HepG2 (cell line): ENCODE data around the gene MYO18B.

Experiments used
- CC2D1A ChIP-seq: sonication (generic); formaldehyde crosslinking; IDR thresholded peaks from 2 replicates; pipeline ENCODE4 v1.8.1; 2023; ENCODE audit warnings: mild to moderate bottlenecking, missing genetic modification reagents
- ESRRA ChIP-seq: sonication (generic); formaldehyde crosslinking; IDR thresholded peaks from 2 replicates; pipeline ENCODE4 v1.5.1; 2020; ENCODE audit warnings: mild to moderate bottlenecking, low read depth, missing genetic modification reagents
- EZH2 ChIP-seq: conservative IDR thresholded peaks from 2 replicates; pipeline ENCODE4 v1.6.1; 2012; ENCODE audit warnings: mild to moderate bottlenecking, low read depth, low read length, moderate library complexity
- FOSL2 ChIP-seq: sonication (generic); formaldehyde crosslinking; IDR thresholded peaks from 2 replicates; pipeline ENCODE4 v1.4.0; 2020; ENCODE audit warnings: missing genetic modification reagents
- HDAC2 ChIP-seq: sonication (generic); formaldehyde crosslinking; IDR thresholded peaks from 2 replicates; pipeline ENCODE4 v1.4.0; 2020; ENCODE audit warnings: missing genetic modification reagents
- HMG20B ChIP-seq: conservative IDR thresholded peaks from 2 replicates; pipeline ENCODE4 v1.6.1; 2016; ENCODE audit warnings: missing genetic modification reagents, missing compliant biosample characterization
- HOXA7 ChIP-seq: sonication (generic); formaldehyde crosslinking; IDR thresholded peaks from 2 replicates; pipeline ENCODE4 v1.8.1; 2022; ENCODE audit warnings: mild to moderate bottlenecking, missing genetic modification reagents, moderate library complexity
- POLR2A ChIP-seq, 2 experiments: IDR thresholded peaks; 2 replicates each; pipeline ENCODE4 v1.6.1; 2011; ENCODE audit warnings: low read depth in 2 of 2, low read length in 2 of 2, mild to moderate bottlenecking in 1 of 2, moderate library complexity in 1 of 2; ENCODE audit not compliant: insufficient read depth in 1 of 2
- POLR2AphosphoS5 ChIP-seq: IDR thresholded peaks from 2 replicates; pipeline ENCODE4 v1.6.1; 2012; ENCODE audit warnings: low read depth, low read length
- ZNF468 ChIP-seq: sonication (generic); formaldehyde crosslinking; IDR thresholded peaks from 2 replicates; pipeline ENCODE4 v1.8.0; 2022; ENCODE audit warnings: mild to moderate bottlenecking, moderate library complexity, missing genetic modification reagents
- ZNF556 ChIP-seq: sonication (generic); formaldehyde crosslinking; IDR thresholded peaks from 2 replicates; pipeline ENCODE4 v1.4.0; 2020; ENCODE audit warnings: mild to moderate bottlenecking, missing genetic modification reagents, borderline replicate concordance
- TF ChIP-seq, protein P1 (sequence below), 2 experiments: IDR thresholded peaks; 2 replicates each; pipeline ENCODE4 v1.6.1; 2011 to 2012; ENCODE audit warnings: low read length in 2 of 2, borderline replicate concordance in 1 of 2, low read depth in 1 of 2, mild to moderate bottlenecking in 1 of 2, moderate library complexity in 1 of 2
- TF ChIP-seq, protein P2 (sequence below): sonication (generic); formaldehyde crosslinking; IDR thresholded peaks from 2 replicates; pipeline ENCODE4 v1.4.0; 2020; ENCODE audit warnings: missing genetic modification reagents

DNA sequence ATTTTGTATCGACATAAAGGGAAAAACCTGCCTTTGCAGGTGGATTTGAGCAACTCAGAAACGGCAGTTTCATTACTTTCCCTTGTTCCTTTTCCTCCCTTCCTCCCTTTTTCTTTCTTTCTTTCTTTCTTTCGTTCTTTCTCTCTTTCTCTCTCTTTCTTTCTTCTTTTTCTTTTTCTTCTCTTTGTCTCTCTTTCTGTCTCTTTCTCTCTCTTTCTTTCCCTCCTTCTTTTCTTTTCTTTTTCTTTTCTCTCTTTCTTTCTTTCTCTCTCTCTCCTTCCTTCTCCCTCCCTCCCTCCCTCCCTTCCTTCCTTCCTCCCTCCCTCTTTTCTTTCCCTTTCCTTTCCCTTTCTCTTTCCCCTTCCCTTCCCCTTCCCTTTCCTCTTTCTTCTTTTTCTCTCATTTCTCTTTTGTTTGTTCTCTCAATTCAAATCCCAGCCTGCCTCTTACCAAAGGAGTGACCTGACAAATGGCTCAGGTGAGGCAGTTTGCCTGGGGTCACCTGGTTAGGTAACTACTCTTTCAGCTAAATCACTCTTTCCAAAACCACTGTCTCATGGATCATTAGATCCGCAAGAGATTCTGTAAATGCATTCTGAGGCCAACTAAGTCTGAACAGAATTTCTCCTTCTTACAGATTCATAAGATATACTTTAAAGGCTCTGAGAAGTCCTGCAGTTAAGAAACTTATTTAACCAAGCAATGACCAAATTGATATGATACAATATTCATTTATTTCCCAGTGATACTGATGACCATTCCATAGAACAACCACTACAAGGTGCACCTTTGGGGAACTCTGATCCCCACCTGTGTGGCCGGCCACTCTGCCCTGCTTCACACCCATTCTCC is 75.3 kb downstream of the MYO18B start:
- TF ChIP-seq ZNF468 (CRISPR knock-in tag), result no peak
- TF ChIP-seq CC2D1A, result no peak
- TF ChIP-seq ZNF556 (CRISPR knock-in tag), result no peak
- TF ChIP-seq EZH2, result no peak
- no peak for TF ChIP-seq POLR2A (IDR thresholded peaks at IDR 0.05; ENCODE audit: insufficient read depth in 1 of 2, low read depth in 2 of 2, low read length in 2 of 2)
- no peak for TF ChIP-seq FOSL2 (CRISPR knock-in tag)
- TF ChIP-seq, protein P1, sequence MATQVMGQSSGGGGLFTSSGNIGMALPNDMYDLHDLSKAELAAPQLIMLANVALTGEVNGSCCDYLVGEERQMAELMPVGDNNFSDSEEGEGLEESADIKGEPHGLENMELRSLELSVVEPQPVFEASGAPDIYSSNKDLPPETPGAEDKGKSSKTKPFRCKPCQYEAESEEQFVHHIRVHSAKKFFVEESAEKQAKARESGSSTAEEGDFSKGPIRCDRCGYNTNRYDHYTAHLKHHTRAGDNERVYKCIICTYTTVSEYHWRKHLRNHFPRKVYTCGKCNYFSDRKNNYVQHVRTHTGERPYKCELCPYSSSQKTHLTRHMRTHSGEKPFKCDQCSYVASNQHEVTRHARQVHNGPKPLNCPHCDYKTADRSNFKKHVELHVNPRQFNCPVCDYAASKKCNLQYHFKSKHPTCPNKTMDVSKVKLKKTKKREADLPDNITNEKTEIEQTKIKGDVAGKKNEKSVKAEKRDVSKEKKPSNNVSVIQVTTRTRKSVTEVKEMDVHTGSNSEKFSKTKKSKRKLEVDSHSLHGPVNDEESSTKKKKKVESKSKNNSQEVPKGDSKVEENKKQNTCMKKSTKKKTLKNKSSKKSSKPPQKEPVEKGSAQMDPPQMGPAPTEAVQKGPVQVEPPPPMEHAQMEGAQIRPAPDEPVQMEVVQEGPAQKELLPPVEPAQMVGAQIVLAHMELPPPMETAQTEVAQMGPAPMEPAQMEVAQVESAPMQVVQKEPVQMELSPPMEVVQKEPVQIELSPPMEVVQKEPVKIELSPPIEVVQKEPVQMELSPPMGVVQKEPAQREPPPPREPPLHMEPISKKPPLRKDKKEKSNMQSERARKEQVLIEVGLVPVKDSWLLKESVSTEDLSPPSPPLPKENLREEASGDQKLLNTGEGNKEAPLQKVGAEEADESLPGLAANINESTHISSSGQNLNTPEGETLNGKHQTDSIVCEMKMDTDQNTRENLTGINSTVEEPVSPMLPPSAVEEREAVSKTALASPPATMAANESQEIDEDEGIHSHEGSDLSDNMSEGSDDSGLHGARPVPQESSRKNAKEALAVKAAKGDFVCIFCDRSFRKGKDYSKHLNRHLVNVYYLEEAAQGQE (IDR thresholded peaks at IDR 0.05; ENCODE audit: borderline replicate concordance in 1 of 2, low read depth in 1 of 2, low read length in 2 of 2), result no peak
- TF ChIP-seq POLR2AphosphoS5, result no peak
- no peak for TF ChIP-seq ESRRA (CRISPR knock-in tag)
- TF ChIP-seq HOXA7 (CRISPR knock-in tag), result no peak
- TF ChIP-seq HDAC2 (CRISPR knock-in tag), result no peak
- TF ChIP-seq HMG20B (CRISPR knock-in tag), result no peak
- TF ChIP-seq, protein P2, sequence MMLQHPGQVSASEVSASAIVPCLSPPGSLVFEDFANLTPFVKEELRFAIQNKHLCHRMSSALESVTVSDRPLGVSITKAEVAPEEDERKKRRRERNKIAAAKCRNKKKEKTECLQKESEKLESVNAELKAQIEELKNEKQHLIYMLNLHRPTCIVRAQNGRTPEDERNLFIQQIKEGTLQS (CRISPR knock-in tag), result no peak
